Endothelial cell of umbilical vein (primary cell): ENCODE measurements around the gene SYCP2. TPM values are rescaled to one million over a fixed set of nuclear protein-coding genes. Genes with fewer than 3 reads are reported as not detected.

Experiments used
- BruUV-seq: library from RNA; stranded (reverse); fragments of 400-500 nt; replicated peaks from 2 replicates; lab custom pipeline; 2021; lab: Mats Ljungman, UMichigan
- CTCF ChIA-PET: fragments of 300-600, 350-600 bp; sonication (Branson Sonifier 250); formaldehyde crosslinking; loops from one replicate; lab custom pipeline; 2021; ENCODE audit warnings: antibody characterized with exemption, inconsistent platforms; lab: Charles Lee
- POLR2A ChIA-PET: fragments of 300-600, 350-600 bp; sonication (Branson Sonifier 250); formaldehyde crosslinking; loops from one replicate; lab custom pipeline; 2021; ENCODE audit warnings: antibody characterized with exemption, inconsistent platforms; lab: Charles Lee
- DNase-seq: peaks from one replicate; pipeline ENCODE4 v3.0.0-alpha.2; 2011; ENCODE audit warnings: low read depth, low spot score
- FAIRE-seq: peaks from 2 replicates; lab custom pipeline; 2011; peaks lifted over from hg19 to GRCh38; lab: Jason Lieb, UNC
- H2AFZ ChIP-seq: 2 replicates; pipeline ENCODE4 v1.6.0; 2012; ENCODE audit warnings: low read depth, low read length, control low read depth, inconsistent platforms
- H3K27ac ChIP-seq: 2 replicates; pipeline ENCODE4 v1.5.1; 2011; ENCODE audit warnings: low read depth, mild to moderate bottlenecking, control low read depth, low read length, moderate library complexity; ENCODE audit not compliant: insufficient read depth
- H3K27me3 ChIP-seq, 2 experiments: 2 replicates each; pipeline versions ENCODE4 v1.6.0 to v1.6.1; 2011; ENCODE audit warnings: low read length in 2 of 2, mixed read lengths in 1 of 2; ENCODE audit not compliant: control insufficient read depth in 2 of 2, insufficient read depth in 2 of 2
- H3K36me3 ChIP-seq, 2 experiments: 2 replicates in 1 of 2; 3 replicates in 1 of 2; pipeline ENCODE4 v1.5.1; 2011; ENCODE audit warnings: low read length in 2 of 2, mild to moderate bottlenecking in 1 of 2, moderate library complexity in 1 of 2; ENCODE audit not compliant: control insufficient read depth in 2 of 2, insufficient read depth in 2 of 2; ENCODE audit errors: extremely low read depth in 1 of 2
- H3K4me1 ChIP-seq: 3 replicates; pipeline ENCODE4 v1.5.1; 2011; ENCODE audit warnings: mild to moderate bottlenecking, low read length; ENCODE audit not compliant: control insufficient read depth, insufficient read depth; ENCODE audit errors: extremely low read depth
- H3K4me2 ChIP-seq: 2 replicates; pipeline ENCODE4 v1.6.1; 2011; ENCODE audit warnings: low read length, control low read depth, mixed read lengths; ENCODE audit not compliant: insufficient read depth
- H3K4me3 ChIP-seq, 3 experiments: fragments of 200-600 bp in 1 of 3; sonication (generic), shearing (Covaris generic) in 1 of 3; replicated peaks in 1 of 3; 2 replicates each; pipeline ENCODE4 v1.5.1; 2011 to 2016; ENCODE audit warnings: control low read depth in 3 of 3, low read length in 3 of 3, mild to moderate bottlenecking in 2 of 3, inconsistent platforms in 1 of 3, low read depth in 1 of 3, moderate library complexity in 1 of 3; ENCODE audit not compliant: insufficient read depth in 1 of 3
- H3K79me2 ChIP-seq: 2 replicates; pipeline ENCODE4 v1.6.0; 2012; ENCODE audit warnings: low read length, inconsistent platforms; ENCODE audit not compliant: control insufficient read depth, insufficient read depth
- H3K9ac ChIP-seq: replicated peaks from 2 replicates; pipeline ENCODE3; 2011; ENCODE audit warnings: low read length, control low read depth; ENCODE audit not compliant: insufficient read depth; ENCODE audit errors: extremely low read depth
- H3K9me1 ChIP-seq: replicated peaks from 3 replicates; pipeline ENCODE4 v1.6.0; 2011; ENCODE audit warnings: mild to moderate bottlenecking, low read length; ENCODE audit not compliant: control insufficient read depth, insufficient read depth; ENCODE audit errors: extremely low read depth
- H3K9me3 ChIP-seq: replicated peaks from 2 replicates; pipeline ENCODE4 v1.5.1; 2012; ENCODE audit warnings: low read length, inconsistent platforms; ENCODE audit not compliant: control insufficient read depth, insufficient read depth
- H4K20me1 ChIP-seq: replicated peaks from 2 replicates; pipeline ENCODE3; 2011; ENCODE audit warnings: mild to moderate bottlenecking, low read length; ENCODE audit not compliant: control insufficient read depth, insufficient read depth; ENCODE audit errors: extremely low read depth
- FOS ChIP-seq: IDR thresholded peaks from 2 replicates; pipeline ENCODE4 v1.6.1; 2011; ENCODE audit warnings: mild to moderate bottlenecking, low read length, moderate library complexity, borderline replicate concordance; ENCODE audit not compliant: insufficient read depth
- JUN ChIP-seq: IDR thresholded peaks from 2 replicates; pipeline ENCODE4 v1.6.1; 2011; ENCODE audit warnings: borderline replicate concordance, low read depth; ENCODE audit not compliant: insufficient read length, insufficient read depth
- MYC ChIP-seq: IDR thresholded peaks from one replicate; pipeline ENCODE4 v1.6.1; 2011; ENCODE audit warnings: mild to moderate bottlenecking, low read depth, low read length
- POLR2A ChIP-seq: IDR thresholded peaks from 2 replicates; pipeline ENCODE4 v1.6.1; 2012; ENCODE audit warnings: low read depth, mild to moderate bottlenecking, control low read depth, low read length
- POLR2AphosphoS5 ChIP-seq: IDR thresholded peaks from 2 replicates; pipeline ENCODE4 v1.6.1; 2012; ENCODE audit warnings: low read depth, mild to moderate bottlenecking, control low read depth, low read length, moderate library complexity; ENCODE audit not compliant: insufficient read depth
- dilution Hi-C: fragments of 300-500 bp; cut with MboI; formaldehyde crosslinking; loops from one replicate; pipeline ENCODE4 v1.15.0; 2019; ENCODE audit warnings: low sequenced_read_pairs; ENCODE audit not compliant: extremely low pct_ligation_motif_present
- intact Hi-C: fragments of 100-400 bp; cut with micrococcal nuclease; formaldehyde crosslinking; loops from one replicate; pipeline ENCODE4 v1.10.0; 2022
- polyA plus RNA-seq, 4 experiments: library from polyadenylated mRNA; depleted of rRNA in 3 of 4; stranded (reverse) in 3 of 4; unstranded in 1 of 4; fragments of >200 nt; gene quantifications; 2 replicates each; pipeline versions ENCODE4 v1.2.1 to v1.2.3, GENCODE V29; 2011 to 2012; ENCODE audit warnings: missing spikeins in 1 of 4
- total RNA-seq: library from RNA; stranded (reverse); gene quantifications from 2 replicates; pipeline ENCODE4 v1.2.3, GENCODE V29; 2021
- TF ChIP-seq, protein P1 (sequence below): IDR thresholded peaks from 2 replicates; pipeline ENCODE4 v1.6.1; 2011; ENCODE audit not compliant: insufficient read depth, insufficient read length
- TF ChIP-seq, protein P2 (sequence below), 2 donors: IDR thresholded peaks; 1 replicate in 1 of 2; 2 replicates in 1 of 2; pipeline ENCODE4 v1.5.1; 2011; ENCODE audit warnings: low read length in 2 of 2, mild to moderate bottlenecking in 2 of 2, moderate library complexity in 2 of 2, control low read depth in 1 of 2, inconsistent platforms in 1 of 2, low read depth in 1 of 2; ENCODE audit not compliant: insufficient read depth in 1 of 2; ENCODE audit errors: extremely low read depth in 1 of 2

The SYCP2 gene
- total and polyA plus RNA-seq, 2 donors (not counting 3 experiments of a cell fraction or from before 2014, with no cell fraction given), result 0.07 to 0.35 TPM

DNA sequence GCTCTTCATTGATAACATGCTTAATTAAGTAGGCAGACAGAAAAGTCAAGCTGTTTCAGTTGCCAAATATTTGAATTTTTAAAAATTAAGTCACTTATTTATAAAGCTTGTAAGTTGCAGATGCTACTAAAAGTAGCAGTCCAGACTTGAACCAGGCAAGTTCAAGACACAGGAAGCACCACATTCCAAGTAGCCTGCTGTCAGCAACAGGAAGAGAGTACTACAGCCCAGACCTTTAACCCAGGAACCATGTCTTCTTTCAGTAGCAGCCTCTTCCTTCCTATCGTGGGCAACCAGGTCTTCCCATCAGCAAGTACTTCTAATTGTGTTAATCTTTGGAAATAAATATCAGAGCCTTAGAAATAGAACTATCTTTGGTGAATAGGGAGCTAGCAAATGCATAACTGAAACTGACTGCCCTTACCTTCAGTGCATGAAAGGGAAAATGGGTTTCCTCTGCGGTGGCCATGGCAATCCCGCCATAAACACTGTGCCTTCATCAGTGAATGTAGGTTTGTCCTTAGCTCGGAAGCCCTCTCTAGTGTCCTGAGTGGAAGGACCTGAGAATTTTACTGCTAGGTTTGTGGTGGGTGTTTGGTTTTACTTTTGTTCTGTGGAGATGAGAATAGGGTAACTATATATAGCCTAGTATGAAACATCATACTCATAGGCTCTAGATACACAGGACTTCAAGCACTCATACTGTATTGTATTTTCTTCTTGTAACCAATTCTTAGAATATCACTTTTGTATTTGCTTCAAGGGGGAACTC lies 95.6 kb downstream of the SYCP2 start:
- intact Hi-C loops (no loop called here), dilution Hi-C loops (no loop called here)
- Histone ChIP-seq H3K79me2 (no peaks in the 10 kb centered on the region), H2AFZ (no peak overlapping the region), H3K9me1 (no peaks in the 10 kb centered on the region), H3K4me2 (no peak overlapping the region), H3K27ac (no peak overlapping the region), H4K20me1 (no peaks in the 10 kb centered on the region), H3K9me3 (no peaks in the 10 kb centered on the region), H3K36me3 (no peaks in the 10 kb centered on the region), H3K27me3 (no peaks in the 10 kb centered on the region), H3K9ac (no peak overlapping the region), H3K4me1 (peaks cover 2% of the 10 kb centered on the region), H3K4me3 (no peak overlapping the region)
- TF ChIP-seq POLR2A (no peak), POLR2AphosphoS5 (no peak)
- TF ChIP-seq, protein P1, sequence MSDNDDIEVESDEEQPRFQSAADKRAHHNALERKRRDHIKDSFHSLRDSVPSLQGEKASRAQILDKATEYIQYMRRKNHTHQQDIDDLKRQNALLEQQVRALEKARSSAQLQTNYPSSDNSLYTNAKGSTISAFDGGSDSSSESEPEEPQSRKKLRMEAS, result no peak
- DNase-seq, result no peak
- POLR2A ChIA-PET, result no interaction called here
- BruUV-seq, result no TSS peak
- CTCF ChIA-PET, result interaction anchor here (2.7 kb wide), 1 partner anchor 12 kb away, joined by 8 read pairs; no protein-coding TSS in a partner anchor
- no peak for FAIRE-seq

DNA sequence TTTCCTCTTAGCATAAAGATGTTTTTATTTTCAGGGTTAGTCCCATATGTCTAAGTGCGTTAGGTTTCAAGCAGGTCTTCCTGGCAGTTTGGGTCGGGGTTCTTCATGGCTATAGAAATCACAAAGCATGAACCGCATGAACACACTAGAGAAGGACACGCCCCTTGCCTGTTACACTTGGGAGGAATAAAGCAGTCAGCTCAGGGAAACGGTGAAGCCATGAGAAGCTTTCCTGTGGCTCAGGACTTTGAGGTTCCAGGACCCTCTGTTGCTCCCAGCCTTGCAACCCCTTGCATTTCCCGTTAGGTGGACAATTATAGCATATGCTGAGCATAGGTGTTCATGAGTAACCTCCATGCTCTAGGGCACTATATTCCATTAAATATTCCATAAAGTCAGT lies 96.7 kb downstream of the SYCP2 start:
- H3K4me3 ChIP-seq, result no peak overlapping the region
- no peak for FAIRE-seq

More for the DNA sequence above, 96.7 kb downstream of the SYCP2 start:
- Histone ChIP-seq H2AFZ (no peak overlapping the region), H3K4me2 (no peak overlapping the region), H3K36me3 (no peaks in the 10 kb centered on the region), H3K79me2 (no peaks in the 10 kb centered on the region), H3K27ac (no peak overlapping the region), H3K4me1 (peaks cover 2% of the 10 kb centered on the region), H3K9me3 (no peaks in the 10 kb centered on the region), H3K9me1 (no peaks in the 10 kb centered on the region), H3K9ac (no peak overlapping the region), H4K20me1 (no peaks in the 10 kb centered on the region), H3K27me3 (no peaks in the 10 kb centered on the region)
- ChIA-PET POLR2A (no interaction called here), CTCF (interaction anchor here (1.0 kb wide), 1 partner anchor 13 kb away, joined by 4 read pairs; no protein-coding TSS in a partner anchor)
- TF ChIP-seq, protein P2, sequence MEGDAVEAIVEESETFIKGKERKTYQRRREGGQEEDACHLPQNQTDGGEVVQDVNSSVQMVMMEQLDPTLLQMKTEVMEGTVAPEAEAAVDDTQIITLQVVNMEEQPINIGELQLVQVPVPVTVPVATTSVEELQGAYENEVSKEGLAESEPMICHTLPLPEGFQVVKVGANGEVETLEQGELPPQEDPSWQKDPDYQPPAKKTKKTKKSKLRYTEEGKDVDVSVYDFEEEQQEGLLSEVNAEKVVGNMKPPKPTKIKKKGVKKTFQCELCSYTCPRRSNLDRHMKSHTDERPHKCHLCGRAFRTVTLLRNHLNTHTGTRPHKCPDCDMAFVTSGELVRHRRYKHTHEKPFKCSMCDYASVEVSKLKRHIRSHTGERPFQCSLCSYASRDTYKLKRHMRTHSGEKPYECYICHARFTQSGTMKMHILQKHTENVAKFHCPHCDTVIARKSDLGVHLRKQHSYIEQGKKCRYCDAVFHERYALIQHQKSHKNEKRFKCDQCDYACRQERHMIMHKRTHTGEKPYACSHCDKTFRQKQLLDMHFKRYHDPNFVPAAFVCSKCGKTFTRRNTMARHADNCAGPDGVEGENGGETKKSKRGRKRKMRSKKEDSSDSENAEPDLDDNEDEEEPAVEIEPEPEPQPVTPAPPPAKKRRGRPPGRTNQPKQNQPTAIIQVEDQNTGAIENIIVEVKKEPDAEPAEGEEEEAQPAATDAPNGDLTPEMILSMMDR (IDR thresholded peaks at IDR 0.05; ENCODE audit: extremely low read depth in 1 of 2, insufficient read depth in 1 of 2, low read depth in 1 of 2, low read length in 2 of 2), result no peak
- TF ChIP-seq, protein P1, result no peak
- no peak for TF ChIP-seq JUN
- TF ChIP-seq MYC, result no peak
- no peak for TF ChIP-seq FOS
- TF ChIP-seq POLR2AphosphoS5, result no peak
- dilution Hi-C loops, result no loop called here
- no peak for DNase-seq
- intact Hi-C loops, result no loop called here
- BruUV-seq, result no TSS peak
